HuH-7.5 (cell line): ENCODE data around the gene OTOF.
A peak's percentile ranks its signal among the peaks of the same experiment; 100 is the strongest.
"Not testable (repeated sequence)": the region's sequence is repeated elsewhere in the genome, so short reads cannot be mapped to it uniquely, and the experiment has no call there.

ENCODE experiments used
- DNase-seq: peaks from one replicate; pipeline ENCODE4 v3.0.0; 2011; ENCODE audit warnings: low spot score

Gene OTOF

GRCh38 chr2:26479789-26480565 is 2.1 kb upstream of the OTOF start:
- DNase-seq: no peak

DNA sequence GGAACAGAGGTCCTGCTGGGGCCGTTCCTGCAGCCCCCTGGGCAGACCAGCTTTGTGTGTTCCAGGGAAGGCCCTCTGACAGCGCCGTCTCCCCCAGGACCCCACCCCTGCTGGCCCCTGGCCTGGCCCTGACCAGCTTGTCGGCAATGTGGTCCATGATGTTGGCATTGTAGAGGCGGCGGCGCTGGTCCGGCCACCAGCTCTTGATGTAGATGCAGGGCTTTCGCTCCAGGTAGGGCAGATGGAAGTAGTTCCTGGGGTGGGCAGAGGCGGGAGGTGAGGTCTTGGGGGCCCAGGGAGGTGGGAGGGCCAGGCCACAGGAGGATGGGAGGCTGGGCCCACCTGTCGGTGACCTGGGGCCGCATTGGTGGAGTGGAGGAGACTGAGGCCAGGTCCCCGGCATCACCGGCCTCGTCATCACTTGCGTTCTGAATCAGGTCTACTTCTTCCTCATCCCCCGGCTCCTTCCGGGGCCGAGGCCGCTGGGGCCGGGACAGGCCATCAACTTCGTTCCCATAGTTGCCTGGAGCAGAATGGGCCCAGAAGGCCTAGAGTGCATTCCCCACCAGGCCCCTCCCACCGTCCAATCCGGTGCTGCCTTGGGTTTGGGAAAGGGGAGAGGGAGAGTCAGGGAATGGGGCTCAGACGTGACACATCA is 1.3 kb upstream of the OTOF start:
- no peak for DNase-seq

DNA sequence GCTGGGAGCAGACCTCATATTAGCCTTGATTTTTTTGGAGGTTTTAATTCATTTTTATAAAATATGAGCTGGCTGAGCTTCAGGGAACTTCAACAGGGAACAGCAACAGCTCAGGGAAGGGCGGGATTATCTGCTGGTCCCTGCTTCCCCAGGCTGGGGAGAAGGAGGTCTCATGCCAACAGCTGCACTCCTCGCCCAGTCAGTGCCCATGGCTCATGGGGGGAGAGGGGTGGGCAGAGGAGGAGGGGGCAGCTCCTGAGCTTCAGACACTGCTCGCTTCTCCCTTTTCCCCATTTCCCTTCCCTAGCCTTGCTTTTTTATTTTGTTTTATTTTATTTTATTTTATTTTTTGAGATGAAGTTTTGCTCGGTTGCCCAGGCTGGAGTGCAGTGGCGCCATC is 442 bp upstream of the OTOF start:
- no peak for DNase-seq

DNA sequence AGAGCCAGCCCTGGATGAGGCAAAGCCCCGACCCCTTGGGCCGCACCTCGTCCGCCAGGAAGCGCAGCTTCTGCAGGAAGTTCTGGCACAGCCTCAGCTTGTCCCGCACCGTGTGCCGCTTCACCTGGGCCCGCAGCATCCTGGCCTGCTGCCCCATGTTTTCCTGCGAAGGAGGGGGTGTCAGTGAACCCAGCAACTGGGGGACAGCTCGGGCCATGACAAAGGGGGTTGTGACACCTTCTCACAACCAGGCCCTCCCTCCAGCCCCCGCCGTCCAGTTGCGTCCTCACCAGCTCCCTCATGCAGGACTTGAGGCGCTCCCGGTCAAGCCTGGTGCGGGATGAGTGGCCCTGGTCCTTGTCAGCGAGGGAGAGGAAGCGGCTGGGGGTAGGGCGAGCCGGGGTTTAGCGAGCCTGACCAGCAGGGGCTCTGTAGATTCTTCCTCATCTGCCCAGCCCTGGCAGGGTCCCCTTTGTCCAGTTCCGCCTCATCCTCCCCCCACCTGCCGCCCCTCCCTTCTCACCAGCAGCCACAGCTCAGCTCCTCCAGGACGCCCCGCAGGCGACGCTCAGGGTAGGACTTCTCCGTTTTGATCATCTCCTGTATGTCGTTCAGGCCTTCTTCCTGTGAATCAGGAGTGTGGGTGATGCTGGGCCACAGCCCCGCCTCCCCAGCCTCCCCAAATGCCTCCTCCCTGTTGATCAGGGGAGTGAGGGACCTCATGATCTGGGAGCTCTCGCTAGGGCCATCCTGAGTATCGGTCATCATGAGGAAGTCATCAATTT is 606 bp downstream of the OTOF start:
- no peak for DNase-seq

DNA sequence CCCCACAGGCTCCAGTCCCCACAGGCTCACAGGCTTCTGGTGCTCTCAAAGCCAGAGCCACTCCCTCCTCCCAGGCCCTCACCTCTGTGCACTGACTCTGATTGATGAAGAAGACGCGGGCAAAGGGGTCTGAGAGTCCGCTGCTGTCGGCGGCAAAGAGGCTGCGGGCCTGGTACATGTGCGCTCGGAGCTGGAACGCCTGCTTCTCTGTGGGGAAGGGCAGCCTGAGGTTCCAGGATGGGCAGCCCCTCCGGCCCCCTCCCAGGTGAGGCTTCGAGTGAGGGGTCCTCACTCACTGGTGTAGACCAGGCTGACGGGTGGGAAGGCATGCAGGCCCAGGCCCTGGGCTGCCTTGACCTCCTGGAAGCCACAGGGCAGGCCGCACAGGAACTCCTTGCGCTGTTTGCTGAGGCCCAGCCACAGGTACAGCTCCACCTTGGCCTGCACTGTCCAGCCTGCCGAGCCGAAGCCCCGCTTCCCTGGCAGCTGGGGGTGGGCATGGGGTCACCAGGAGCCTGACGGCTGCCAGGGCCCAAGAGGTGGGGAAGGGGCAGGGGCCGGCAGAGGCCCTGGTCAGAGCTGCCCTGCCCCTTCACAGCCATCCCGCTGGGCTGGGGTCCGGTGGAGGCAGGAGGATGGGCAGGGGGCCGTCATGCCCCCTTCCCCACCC is 2.0 kb downstream of the OTOF start:
- no peak for DNase-seq

DNA sequence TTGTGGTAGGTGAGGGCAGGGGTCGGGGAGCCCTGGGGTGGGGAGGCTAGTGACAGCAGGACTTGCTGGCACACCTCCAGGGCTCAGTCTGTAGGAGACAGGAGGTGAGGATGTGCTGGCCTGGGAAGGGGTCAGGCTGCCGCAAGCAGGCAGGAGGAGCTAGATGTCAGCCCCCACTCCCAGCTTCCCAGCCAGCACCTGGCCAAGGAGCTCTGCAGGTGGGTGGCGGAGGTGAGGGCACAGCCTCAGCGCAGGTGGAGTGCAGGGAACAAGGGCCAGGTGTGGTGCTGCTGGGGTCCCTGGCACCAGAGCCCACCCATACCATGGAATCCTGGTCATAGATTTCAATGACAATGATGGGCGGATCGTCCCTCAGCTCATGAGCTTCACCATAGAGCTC is 2.9 kb downstream of the OTOF start:
- DNase-seq: no peak

GRCh38 chr2:26474261-26474785 is 3.6 kb downstream of the OTOF start:
- DNase-seq: no peak

DNA sequence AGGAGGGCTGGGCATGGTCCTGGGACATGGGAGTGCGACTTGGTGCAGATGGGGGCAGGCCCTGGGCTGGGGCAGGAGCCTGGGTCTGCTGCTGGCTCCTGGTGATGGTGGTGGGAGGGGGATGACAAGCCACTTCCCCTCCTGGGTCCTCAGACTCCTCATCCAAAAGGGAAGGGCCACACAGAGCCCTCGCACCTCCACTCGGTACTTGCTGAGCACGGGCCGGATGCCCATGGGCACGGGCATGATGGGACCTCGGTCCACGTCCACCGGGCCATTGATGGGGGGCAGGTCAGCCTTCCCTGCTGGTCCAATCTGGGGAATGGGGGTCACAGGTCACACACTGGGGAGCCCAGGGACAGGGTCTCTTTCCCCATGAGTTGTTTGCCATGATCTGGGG is 4.1 kb downstream of the OTOF start:
- DNase-seq: no peak

GRCh38 chr2:26472821-26473655 is 4.9 kb downstream of the OTOF start:
- DNase-seq: no peak

- DNase-seq: peak; percentile 47
Measured at GRCh38 chr2:26471766-26472706, 5.9 kb downstream of the OTOF start.

- DNase-seq: no peak
Measured at GRCh38 chr2:26471289-26471688, 6.6 kb downstream of the OTOF start.

GRCh38 chr2:26470601-26471260 is 7.2 kb downstream of the OTOF start:
- no peak for DNase-seq

- no peak for DNase-seq
Measured at GRCh38 chr2:26469955-26470354, 8.0 kb downstream of the OTOF start.

- DNase-seq: peak; percentile 73
Measured at GRCh38 chr2:26469092-26469710, 8.7 kb downstream of the OTOF start.

DNA sequence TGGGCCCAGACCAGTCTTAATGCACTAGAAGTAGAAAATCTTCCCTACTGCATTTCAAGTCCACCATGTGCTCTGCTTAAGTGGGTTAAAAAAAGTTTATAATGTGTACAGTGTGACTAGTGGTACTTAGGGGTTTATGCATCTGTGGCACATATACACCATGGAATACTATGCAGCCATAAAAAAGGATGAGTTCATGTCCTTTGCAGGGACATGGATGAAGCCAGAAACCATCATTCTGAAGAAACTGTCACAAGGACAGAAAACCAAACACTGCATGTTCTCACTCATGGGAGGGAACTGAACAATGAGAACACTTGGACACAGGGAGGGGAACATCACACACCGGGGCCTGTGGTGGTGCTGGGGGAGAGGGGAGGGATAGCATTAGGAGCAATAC is 9.4 kb downstream of the OTOF start:
- DNase-seq: not testable (repeated sequence)

DNA sequence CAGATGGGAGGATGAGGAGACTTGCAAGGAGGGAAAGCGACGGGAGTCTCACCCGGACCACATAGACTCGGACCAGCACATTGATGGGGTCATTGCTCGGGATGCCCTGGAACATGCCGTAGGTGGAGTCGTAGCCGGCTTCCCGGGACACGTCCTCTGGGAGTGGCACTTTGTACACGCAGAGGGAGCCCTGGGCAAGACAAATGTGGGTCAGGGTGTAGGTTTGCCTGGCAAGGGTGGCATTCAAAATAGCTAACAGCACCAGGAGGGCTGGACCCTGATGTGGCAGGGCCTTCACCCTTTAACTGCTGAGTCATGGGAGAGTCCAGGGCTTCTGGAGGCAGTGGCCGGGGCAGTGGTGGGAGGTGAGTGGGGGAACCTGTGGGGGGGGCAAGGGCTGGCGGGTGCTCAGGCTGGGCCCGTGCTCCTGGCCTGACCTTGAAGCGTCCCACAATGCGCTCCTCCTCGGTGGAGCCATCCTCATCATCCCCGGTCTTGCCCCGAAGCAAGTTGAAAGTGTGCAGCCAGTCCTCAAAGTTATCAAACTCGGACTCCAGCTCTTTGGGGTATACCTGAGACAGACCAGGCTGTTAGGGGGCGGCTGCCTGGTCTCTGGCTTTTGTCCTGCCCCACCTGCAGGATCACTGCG is 11.1 kb downstream of the OTOF start:
- DNase-seq: no peak

DNA sequence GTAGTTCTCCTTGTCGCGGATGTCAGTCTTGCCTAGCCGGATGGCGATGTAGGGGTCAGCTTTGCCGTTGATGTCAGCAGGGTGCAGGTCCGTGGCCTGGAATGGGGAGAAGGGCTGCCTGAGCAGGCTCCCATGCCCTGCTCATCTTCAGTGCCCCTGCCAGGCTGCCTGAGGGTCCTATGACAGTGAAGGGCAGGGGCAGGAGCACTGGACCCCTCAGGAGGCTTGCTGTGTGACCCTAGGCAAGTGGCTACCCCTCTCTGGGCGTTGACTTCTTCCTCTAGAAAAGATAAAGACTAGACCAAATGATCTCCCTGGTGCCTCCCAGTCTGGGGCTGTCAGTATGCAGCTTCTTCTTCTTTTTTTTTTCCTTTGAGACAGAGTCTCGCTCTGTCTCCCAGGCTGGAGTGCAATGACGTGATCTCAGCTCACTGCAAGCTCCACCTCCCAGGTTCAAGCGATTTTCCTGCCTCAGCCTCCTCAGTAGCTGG is 11.9 kb downstream of the OTOF start:
- DNase-seq: no peak

- DNase-seq: no peak
Measured at GRCh38 chr2:26465266-26465925, 12.5 kb downstream of the OTOF start.
